Right renal pelvis (tissue), 4 donors: Measurements from ENCODE around the gene CIAO2A. TPM values are rescaled to one million over a fixed set of nuclear protein-coding genes. Genes with fewer than 3 reads are reported as not detected.
"Not testable (repeated sequence)": the region's sequence is repeated elsewhere in the genome, so short reads cannot be mapped to it uniquely, and the experiment has no call there.

Experiments used
- DNase-seq, 4 donors: peaks; one replicate each; pipeline ENCODE4 v3.0.0-alpha.2; 2013; ENCODE audit warnings: low read depth in 4 of 4, low spot score in 3 of 4, missing footprints in 1 of 4
- polyA plus RNA-seq, 4 donors: library from polyadenylated mRNA; unstranded; fragments of 120-200 nt; gene quantifications; one replicate each; pipeline ENCODE4 v1.2.1, GENCODE V29; 2013; ENCODE audit not compliant: insufficient read length in 4 of 4

Gene CIAO2A, protein sequence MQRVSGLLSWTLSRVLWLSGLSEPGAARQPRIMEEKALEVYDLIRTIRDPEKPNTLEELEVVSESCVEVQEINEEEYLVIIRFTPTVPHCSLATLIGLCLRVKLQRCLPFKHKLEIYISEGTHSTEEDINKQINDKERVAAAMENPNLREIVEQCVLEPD
- polyA plus RNA-seq: 100 to 1,000 TPM in 3 of 4 donors, 10 to 100 TPM in 1; 91.3 to 111 (median 107) TPM

DNA sequence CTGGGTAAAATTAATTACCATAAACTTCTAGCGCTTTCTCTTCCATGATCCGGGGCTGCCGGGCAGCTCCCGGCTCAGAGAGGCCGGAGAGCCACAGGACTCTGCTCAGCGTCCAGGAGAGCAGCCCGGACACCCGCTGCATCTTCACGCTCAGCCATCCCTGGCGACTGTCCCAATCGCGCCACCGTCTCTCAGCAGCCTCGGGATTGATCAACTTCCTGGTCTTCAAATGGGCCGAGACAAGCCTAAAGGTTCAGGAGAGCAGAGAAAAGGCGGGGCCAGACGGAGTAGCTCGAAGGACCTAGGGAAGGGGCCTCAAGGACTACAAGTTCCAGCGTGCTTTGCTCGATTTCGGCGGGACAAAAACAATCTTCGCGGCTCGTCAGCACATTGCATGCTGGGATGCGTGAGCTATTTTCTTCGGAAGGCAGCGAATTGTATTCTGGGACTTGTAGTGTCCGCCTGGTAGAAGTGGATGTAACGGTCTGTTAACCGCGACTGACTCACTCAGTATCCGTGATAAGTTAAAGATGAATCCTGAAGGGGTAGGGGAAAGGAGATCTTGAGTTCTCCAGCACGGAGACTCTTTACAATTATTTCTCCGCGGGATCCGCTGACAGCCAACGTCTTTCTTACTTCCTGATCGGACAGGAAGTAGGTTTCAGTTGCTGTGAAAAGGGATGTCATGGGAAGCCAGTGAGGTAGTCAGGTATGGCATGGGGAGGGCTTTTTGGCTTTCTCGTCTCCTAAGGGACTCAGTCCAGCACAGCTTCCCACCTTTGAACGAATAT is at the start of gene CIAO2A:
Gene CIAO2A (minus strand): TSS at position 212 of the 791 bp plus-strand sequence. CDS start 70 bp downstream, at position 142.
- peak; percentile 92 to 98 (median 98) for DNase-seq

DNA sequence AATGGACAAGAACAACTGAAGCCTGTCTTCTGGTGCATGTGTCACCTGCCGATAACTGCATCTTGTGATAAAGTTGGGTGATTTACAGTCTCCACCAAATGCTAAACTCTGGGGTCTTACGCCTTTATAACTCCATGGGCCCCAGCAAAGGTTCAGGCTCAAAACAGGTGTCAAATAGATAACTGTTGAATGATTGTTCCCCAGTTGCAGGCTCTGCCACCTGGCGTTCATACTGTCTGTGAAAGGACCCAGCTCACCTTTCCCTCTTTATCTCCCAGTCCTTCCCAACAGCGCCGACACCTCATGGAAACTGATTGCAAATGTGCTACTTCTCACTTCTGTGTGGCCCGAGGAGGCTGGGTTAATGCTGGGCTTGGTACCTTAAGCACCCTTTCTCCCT is 49.6 kb upstream of the CIAO2A start:
- DNase-seq: no peak

DNA sequence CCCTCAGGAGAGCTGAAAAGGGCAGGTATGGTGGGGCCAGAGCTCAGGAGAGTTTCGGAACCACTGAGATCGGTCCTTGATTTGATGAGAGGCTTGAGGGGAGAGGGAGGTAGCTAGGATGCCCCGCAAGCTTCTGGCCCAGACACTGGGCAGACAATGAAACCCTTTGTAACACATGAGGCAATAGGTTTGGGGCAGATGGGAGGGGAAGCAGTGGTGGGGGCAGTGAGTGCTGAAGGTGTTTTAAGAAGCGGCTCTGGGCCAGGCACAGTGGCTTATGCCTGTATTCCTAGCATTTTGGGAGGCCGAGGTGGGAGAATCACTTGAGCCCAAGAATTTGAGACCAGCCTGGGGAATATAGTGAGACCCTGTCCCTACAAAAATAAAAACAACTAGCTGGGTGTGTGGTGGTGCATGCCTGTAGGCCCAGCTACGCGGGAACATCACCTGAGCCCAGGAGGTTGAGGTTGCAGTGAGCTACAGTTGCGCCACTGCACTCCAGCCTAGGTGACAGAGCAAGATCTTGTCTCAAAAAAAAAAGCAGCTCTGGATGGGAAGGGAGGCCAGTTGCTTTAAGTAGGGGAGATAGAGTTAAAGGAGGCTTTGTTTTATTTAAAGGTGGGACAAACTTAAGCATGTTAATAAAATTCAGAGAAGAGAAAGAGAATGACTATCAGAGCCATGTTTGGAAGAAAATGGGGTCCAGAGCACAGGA is 48.3 kb upstream of the CIAO2A start:
- no peak for DNase-seq

DNA sequence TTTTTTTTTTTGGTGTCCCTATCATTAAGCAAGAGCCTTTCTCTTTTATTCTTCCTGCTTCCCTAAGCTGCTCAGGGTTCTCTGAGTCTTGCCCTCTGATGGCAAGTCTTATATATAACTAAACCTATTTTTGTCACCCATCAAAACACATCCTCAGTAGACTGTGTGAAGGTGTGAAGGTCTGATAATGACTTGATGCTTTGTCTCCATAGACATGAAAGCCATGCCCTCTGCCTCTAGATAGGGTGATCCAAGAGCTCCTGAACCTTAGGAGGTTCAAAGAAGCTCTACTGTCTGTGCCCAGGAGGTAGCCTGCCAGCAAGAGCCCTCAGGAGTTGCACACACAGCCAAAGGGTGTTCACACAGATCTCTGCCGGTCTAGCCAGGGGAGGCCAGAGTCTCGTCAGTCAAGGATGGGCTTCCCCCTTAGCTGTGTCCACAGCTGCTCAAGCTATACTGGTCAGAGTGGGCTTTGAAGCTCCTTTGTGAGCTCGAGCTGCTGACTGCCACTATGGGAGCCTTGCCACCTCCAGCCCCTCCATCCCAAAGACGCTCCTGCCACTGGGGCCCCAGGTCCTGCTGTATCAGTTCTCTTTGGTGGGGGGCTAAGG is 44.8 kb upstream of the CIAO2A start:
- no peak for DNase-seq

DNA sequence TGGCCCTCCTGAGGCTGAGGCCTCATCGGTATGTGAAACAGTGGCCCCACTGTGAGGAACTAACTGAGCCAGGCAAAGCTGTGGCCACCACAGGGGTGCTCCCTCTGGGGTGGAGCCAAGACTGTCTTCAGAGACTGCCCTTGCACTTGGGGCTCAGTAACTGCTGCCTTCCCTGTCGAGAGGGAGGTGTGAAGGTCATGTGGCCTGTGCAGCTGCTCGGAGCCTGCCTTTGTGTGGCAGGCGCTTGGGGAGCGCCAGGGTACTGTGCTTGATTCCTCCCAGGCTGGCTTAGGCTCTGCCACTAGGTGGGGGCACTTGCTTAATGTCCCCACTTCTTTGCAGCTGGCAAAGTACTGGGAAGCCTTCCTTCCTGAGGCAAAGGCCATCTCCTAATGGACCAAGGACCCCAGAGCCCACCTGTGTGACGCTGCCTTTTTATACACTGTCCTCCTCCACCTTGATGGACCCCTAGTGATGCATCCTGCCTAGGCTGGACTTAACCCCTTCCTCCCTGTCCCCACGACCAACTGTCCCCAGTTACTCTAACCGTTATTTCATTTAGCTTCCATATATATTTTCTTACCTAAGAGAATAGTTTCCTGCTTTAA is 43.7 kb upstream of the CIAO2A start:
- DNase-seq: no peak

DNA sequence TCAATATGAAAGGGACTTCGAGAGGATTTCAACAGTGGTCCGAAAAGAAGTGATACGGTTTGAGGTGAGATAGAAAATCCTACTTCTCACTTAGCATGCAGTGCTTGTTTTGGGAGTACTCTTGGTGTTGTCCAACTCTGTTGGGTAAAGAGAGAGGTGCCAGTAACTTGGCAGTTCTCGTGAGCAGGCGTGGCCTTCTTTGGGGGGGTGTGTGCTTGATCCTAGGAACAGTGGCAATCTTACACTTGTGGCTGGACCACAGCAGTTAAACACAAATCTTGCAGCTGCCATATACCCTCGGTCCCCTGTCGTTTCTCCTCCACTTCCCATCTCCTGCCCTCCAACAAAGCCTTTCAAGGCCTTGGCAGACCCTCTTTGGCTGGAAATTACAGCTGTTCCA is 42.7 kb upstream of the CIAO2A start:
- no peak for DNase-seq

DNA sequence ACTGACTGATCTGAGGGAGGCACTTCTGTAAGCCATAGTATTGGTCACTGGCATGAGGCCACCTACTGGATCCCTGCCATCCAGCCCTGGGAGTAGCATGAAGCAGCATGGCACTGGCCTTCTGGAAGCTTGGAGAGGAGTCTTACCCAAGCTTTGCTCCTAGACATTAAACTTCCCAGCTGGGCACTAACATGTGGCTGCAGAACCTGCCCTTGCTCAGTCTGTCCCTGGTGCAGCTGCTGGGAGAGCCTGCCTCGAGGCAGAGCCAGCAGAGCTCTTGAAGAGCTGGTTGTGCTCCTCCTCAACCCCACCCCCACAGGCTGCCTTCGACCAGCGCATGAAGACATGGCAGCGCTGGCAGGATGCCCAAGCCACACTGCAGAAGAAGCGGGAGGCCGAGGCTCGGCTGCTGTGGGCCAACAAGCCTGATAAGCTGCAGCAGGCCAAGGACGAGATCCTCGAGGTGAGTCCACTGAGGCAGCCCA is 40.7 kb upstream of the CIAO2A start:
- no peak for DNase-seq

DNA sequence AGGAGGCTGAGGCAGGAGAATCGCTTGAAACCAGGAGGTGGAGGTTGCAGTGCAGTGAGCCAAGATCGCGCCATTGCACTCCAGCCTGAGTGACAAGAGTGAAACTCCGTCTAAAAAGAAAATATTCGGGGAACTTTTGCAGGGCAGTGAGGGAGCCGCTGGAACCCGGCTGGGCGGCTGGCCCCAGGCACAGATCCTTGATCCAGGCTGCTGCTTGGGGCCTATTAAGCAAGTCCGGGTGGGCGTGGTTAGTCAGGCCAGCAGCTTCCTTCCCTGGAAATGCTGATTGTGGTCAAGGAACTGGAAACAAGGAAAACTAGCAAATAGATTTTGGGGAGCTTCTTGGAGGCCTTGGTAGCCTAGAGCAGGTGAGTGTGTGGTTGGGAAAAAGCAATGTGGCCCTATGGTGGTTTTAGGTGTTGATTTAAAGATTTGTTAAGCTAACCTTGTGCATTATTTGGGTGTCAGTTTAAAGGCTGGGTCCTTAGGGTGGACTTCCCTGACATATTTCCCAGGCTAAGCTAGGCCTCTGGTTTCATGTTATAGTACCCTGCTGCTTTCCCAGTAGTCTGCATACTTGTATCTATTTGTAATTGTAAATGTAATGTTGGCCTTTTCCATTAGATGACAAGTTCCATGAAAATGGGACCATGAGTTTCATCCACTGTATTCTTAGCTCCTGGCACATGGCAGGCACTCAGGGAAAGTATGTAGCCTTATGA is 40.1 kb upstream of the CIAO2A start:
- DNase-seq: no peak

DNA sequence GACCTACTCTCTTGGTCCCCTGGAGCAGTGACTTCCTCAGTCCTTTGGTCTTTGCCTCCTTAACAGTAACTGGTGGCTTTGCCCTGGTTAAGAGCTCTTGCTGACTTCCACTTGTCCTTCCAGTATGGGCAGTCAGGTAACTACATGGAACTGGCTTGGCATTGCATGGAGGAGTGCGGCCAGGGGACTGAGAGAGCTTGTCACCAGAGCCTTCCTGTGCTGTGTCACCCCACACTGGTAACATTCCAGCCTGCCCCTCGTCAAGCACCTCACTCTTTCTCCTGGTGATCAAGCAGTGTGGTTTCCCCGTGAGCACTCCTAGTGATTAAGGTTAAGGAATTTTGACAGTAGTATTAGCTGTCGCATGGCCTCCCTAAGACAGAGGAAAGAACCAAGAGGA is 38.6 kb upstream of the CIAO2A start:
- no peak for DNase-seq

DNA sequence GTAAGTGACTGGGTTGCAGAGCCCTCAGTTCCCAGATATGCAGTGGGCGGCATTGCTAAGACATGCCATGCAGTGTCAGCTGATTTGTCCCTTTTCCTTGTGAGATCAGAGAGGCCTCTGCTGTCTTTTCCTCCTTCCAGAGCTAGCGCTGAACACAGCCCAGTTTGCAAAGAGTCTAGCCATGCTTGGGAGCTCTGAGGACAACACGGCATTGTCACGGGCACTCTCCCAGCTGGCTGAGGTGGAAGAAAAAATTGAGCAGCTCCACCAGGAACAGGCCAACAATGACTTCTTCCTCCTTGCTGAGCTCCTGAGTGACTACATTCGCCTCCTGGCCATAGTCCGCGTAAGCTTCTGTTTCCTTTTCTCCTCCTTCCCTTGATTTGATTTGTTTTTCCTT is 37.9 kb upstream of the CIAO2A start:
- no peak for DNase-seq

DNA sequence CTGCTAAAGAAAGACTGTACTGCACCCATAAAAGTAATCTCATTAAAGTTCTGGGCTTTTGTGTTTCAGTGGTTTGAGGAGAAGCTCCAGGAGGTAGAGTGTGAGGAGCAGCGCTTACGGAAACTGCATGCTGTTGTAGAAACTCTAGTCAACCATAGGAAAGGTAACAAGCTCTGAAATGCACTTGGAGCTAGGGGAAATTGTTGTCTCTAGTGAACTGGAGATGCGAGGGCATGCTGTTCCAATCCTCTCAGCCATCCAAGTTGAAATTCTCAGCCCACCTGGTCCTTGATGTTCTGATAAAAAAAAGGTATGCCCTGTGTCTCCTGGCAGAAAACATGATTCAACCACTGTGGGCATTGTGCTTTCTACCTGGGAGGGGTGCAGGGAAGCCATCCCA is 36.5 kb upstream of the CIAO2A start:
- DNase-seq: no peak

DNA sequence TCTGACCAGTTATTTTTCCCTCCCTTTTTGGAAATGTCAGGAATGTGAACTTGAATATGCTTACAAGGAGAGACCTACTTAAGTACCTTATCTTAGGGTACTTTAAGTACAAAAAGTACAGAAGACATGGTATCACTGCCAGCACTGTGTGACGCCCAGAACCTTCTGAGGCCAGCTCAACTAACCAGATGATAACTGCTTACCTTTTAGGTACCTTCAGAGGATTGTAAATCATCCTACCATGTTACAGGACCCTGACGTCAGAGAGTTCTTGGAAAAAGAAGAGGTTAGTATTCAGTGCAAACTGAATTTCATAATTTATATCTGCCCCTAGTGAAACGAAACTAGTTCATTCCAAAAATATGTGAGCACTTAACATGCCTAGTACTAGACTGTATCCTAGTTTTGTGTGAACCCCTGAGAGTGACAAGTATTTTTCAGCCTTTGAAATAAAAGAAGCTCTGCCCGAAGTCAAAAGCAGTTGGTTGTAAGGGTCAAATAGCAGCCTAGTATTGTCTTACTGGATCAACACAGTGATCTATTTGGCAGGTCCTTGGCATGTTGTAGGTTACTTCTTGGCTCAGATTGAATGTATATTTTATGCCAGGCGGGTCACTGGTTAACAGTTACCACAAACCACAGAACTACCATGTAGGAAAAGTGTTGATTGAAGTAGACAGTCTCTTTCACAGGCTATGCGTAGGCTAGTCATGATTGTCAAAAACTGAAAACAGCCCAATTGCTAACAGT is 34.1 kb upstream of the CIAO2A start:
- DNase-seq: no peak

DNA sequence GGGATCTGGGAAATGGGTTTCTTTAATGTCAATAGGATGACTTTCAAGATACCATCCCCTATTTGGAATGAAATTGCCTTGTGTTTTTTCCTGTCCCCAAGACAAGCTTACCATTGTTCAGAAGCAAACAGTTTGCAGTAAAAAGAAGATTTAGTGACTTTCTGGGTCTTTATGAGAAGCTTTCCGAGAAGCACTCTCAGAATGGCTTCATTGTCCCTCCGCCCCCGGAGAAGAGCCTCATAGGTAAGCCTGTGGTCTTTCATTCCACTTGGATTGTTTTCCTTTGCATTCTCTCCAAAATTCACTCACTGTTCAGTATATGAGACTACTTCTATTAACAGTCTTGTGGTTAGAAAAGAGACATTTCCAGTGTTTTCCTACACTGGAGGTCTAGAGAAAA is 32.3 kb upstream of the CIAO2A start:
- no peak for DNase-seq

DNA sequence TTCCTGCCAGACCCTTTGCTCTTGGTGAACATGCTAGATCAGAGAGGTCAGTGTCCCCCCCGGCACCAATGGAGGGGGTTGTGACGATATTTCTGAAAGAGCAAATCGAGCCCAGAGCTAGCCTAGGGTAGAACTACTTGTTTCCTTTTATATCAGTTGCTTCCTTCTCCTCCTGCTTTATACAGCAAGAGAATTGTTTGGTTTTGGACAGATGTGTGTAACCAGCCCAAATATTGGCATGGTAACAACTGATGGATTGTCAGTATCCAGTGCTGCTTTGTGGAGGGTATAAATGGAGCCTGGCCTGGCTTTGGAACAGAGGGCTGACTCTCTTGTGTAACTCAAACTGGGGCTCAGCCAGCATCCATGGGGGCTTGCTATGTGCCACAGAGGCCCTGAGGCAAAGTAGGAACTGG is 29.3 kb upstream of the CIAO2A start:
- no peak for DNase-seq

DNA sequence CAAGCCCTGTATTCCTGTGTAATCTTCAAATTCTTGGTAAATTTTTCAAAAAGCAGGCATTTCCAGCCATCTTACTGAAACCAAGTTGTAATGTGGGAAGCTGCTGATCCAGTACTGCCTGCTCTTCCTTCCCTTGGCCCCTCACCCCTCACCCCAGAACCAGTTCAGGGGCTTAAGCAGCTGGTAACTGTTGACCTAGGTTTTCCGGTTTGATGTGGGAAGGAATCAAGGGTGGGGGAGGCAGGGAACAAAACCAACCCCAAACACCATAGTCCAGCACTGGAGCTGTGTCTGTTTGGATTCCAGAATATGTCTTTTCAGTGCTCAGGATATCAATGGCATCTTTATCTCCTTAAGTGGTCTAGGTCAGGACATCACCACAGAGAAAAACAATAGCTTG is 28.8 kb upstream of the CIAO2A start:
- DNase-seq: no peak

DNA sequence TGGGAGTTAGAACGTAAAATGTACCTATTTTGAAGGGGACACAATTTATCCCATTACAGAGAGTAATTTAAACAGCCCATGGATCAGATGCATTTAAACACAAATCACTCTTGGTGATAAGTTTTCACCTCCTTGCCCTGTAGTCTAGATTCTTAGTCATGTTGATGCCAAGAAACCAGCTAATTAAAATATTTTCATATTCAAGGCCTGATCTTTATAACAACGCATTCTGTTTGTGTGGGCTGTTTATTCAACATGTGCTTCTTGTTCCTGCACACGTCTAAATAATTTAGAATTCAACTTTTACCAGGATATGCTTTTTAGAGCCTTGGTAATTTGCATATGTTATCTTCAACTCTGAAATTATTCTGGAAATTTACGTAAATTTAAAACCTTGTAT is 28.0 kb upstream of the CIAO2A start:
- DNase-seq: no peak

DNA sequence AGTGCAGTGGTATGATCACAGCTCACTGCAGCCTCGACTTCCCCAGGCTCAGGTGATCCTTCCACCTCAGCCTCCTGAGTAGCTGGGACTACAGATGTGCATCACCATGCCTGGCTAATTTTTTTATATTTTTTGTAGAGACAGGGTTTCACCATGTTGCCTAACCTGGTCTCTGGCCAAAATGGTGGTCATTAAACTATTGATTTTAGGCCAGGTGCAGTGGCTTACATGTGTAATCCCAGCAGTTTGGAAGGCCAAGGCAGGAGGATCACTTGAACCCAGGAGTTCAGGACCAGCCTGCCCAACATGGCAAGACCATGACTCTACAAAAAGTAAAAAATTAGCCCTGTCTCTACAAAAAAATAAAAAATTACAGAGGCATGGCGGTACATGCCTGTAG is 26.7 kb upstream of the CIAO2A start:
- not testable (repeated sequence) for DNase-seq

DNA sequence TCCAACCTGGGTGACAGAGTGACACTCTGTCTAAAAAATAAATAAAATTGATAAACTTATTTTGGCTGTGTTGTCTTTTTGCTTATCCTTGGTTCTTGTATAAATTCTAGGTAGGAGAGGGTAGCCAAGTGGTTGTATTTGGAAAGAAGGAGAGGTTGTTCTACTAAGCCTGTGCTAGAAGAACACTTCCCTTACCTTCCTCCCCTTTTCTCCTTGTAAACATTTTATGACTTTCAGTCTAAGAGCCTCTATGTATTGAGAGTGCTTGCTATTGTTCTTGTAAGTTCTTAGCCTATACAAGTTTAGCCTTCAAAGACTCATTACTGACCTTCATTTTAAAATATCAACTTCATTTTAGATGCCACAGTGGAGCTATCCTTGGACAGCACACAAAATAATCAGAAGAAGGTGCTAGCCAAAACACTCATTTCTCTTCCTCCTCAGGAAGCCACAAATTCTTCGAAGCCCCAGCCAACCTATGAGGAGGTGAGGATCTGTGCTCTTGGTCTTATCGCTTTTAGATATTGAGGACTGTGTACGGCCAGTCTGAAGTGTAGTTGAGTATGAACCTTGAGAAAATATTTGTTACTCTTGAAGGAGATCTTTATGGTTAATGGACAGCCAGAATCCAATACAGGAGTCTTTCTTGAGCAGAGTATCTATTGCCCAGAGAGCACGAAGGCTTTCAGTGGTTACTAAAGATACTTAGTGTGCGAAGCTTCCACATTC is 24.3 kb upstream of the CIAO2A start:
- DNase-seq: no peak

DNA sequence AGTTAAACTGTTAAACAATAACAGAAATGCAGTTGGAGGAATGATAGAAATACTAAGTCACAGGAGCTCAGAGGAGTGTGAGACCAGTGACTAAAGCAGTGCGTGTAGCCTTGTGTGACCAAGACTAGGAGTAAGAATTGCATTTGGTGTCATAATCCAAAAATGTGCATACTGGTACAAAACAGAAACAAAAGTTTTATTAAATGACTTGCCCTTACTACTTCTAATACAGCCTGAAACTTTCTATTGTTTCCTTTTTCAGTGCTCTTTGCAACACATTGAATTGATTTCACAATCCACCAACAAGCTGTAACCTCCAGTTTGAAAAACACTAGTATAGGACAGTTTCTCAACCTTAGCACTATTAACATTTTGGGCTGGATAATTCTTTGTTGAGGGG is 19.3 kb upstream of the CIAO2A start:
- DNase-seq: no peak
